Limb (tissue), 2 donors: Measurements from ENCODE around the gene EXOC6.

Source experiments
- DNase-seq, 2 donors: peaks; one replicate each; pipeline ENCODE4 v3.0.0-alpha.2; 2016; ENCODE audit errors: extremely low spot score in 2 of 2

The EXOC6 gene

GRCh38 chr10:93006435-93007039 lies 158.2 kb downstream of the EXOC6 start:
- DNase-seq: peak in 1 of 2 donors; percentile 65

GRCh38 chr10:93015722-93016121 lies 167.4 kb downstream of the EXOC6 start:
- no peak for DNase-seq

- DNase-seq: no peak
These were observed 174.8 kb downstream of the EXOC6 start for GRCh38 chr10:93023013-93023650.

- DNase-seq: no peak
These were observed 177.8 kb downstream of the EXOC6 start for GRCh38 chr10:93026072-93026471.

GRCh38 chr10:93027508-93027907 lies 179.2 kb downstream of the EXOC6 start:
- DNase-seq: no peak

GRCh38 chr10:93028883-93029282 lies 180.6 kb downstream of the EXOC6 start:
- DNase-seq: no peak

GRCh38 chr10:93030409-93030808 lies 182.1 kb downstream of the EXOC6 start:
- DNase-seq: no peak

GRCh38 chr10:93032105-93032808 lies 183.9 kb downstream of the EXOC6 start:
- DNase-seq: no peak

GRCh38 chr10:93032809-93033137 lies 184.5 kb downstream of the EXOC6 start:
- DNase-seq: no peak

GRCh38 chr10:93034426-93034825 lies 186.1 kb downstream of the EXOC6 start:
- no peak for DNase-seq

- DNase-seq: no peak
These were observed 190.8 kb downstream of the EXOC6 start for GRCh38 chr10:93039110-93039509.

- DNase-seq: no peak
These were observed 191.4 kb downstream of the EXOC6 start for GRCh38 chr10:93039721-93040120.

GRCh38 chr10:93054486-93054885 lies 206.2 kb downstream of the EXOC6 start:
- DNase-seq: no peak

GRCh38 chr10:93058139-93058538 lies 209.8 kb downstream of the EXOC6 start:
- DNase-seq: no peak

GRCh38 chr10:93059975-93060886 lies 211.9 kb downstream of the EXOC6 start, which contains the start of gene CYP26C1:
TSS of gene CYP26C1 (plus strand) at chr10:93060798. CDS start at chr10:93061264, 466 bp downstream.
- no peak for DNase-seq

- DNase-seq: no peak
These were observed 212.7 kb downstream of the EXOC6 start for GRCh38 chr10:93060887-93061593.

GRCh38 chr10:93061594-93062513 lies 213.5 kb downstream of the EXOC6 start:
- no peak for DNase-seq

GRCh38 chr10:93062514-93063143 lies 214.3 kb downstream of the EXOC6 start:
- no peak for DNase-seq

- no peak for DNase-seq
These were observed 215.0 kb downstream of the EXOC6 start for GRCh38 chr10:93063144-93063976.
